ENCODE results near the gene LRRC10B.

- TF ChIP-seq, protein P1, sequence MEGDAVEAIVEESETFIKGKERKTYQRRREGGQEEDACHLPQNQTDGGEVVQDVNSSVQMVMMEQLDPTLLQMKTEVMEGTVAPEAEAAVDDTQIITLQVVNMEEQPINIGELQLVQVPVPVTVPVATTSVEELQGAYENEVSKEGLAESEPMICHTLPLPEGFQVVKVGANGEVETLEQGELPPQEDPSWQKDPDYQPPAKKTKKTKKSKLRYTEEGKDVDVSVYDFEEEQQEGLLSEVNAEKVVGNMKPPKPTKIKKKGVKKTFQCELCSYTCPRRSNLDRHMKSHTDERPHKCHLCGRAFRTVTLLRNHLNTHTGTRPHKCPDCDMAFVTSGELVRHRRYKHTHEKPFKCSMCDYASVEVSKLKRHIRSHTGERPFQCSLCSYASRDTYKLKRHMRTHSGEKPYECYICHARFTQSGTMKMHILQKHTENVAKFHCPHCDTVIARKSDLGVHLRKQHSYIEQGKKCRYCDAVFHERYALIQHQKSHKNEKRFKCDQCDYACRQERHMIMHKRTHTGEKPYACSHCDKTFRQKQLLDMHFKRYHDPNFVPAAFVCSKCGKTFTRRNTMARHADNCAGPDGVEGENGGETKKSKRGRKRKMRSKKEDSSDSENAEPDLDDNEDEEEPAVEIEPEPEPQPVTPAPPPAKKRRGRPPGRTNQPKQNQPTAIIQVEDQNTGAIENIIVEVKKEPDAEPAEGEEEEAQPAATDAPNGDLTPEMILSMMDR (IDR thresholded peaks at IDR 0.05) = no peak
- TF ChIP-seq POLR2AphosphoS5 (IDR thresholded peaks at IDR 0.05) (no peak), POLR2A (IDR thresholded peaks at IDR 0.05) (no peak), EP300 (IDR thresholded peaks at IDR 0.05) (no peak)
Observed at GRCh38 chr11:61507962-61508861, at the start of gene LRRC10B.

Measured in gastroesophageal sphincter (tissue), 3 donors.